HEK293 (cell line): ENCODE data around the gene DOCK3.

Experiments
- CTCF ChIP-seq: fragments of 450-650 bp; formaldehyde crosslinking; IDR thresholded peaks from 2 replicates; pipeline ENCODE4 v1.5.1; 2016; ENCODE audit warnings: missing biosample characterization, missing genetic modification characterization
- HOXA7 ChIP-seq: sonication (generic); formaldehyde crosslinking; IDR thresholded peaks from 2 replicates; pipeline ENCODE4 v1.8.1; 2022; ENCODE audit warnings: missing genetic modification reagents, borderline replicate concordance
- KLF10 ChIP-seq: fragments of 450-650 bp; IDR thresholded peaks from 2 replicates; pipeline ENCODE4 v1.5.1; 2018; ENCODE audit warnings: missing biosample characterization, mild to moderate bottlenecking, missing genetic modification characterization
- REST ChIP-seq: fragments of 450-650 bp; formaldehyde crosslinking; IDR thresholded peaks from 2 replicates; pipeline ENCODE4 v1.5.1; 2016; ENCODE audit warnings: missing biosample characterization, missing genetic modification characterization
- ZNF174 ChIP-seq: fragments of 450-650 bp; formaldehyde crosslinking; IDR thresholded peaks from 2 replicates; pipeline ENCODE4 v1.5.0; 2017; ENCODE audit warnings: missing biosample characterization, mild to moderate bottlenecking, missing genetic modification characterization
- ZNF274 ChIP-seq, 2 experiments: fragments of 200-500 bp in 1 of 2; fragments of 450-650 bp in 1 of 2; sonication (Bioruptor generic) in 1 of 2; formaldehyde crosslinking in 1 of 2; IDR thresholded peaks; 2 replicates each; pipeline versions ENCODE4 v1.5.1 to v1.6.1; 2014 to 2016; ENCODE audit warnings: borderline replicate concordance in 1 of 2, inconsistent platforms in 1 of 2, low read length in 1 of 2, missing biosample characterization in 1 of 2, missing genetic modification characterization in 1 of 2
- ZNF311 ChIP-seq: fragments of 450-650 bp; formaldehyde crosslinking; IDR thresholded peaks from 2 replicates; pipeline ENCODE4 v1.5.1; 2017; ENCODE audit warnings: missing biosample characterization, missing genetic modification characterization, borderline replicate concordance
- ZNF776 ChIP-seq: fragments of 450-650 bp; formaldehyde crosslinking; IDR thresholded peaks from 2 replicates; pipeline ENCODE4 v1.5.0; 2017; ENCODE audit warnings: missing biosample characterization, missing genetic modification characterization, borderline replicate concordance

DNA sequence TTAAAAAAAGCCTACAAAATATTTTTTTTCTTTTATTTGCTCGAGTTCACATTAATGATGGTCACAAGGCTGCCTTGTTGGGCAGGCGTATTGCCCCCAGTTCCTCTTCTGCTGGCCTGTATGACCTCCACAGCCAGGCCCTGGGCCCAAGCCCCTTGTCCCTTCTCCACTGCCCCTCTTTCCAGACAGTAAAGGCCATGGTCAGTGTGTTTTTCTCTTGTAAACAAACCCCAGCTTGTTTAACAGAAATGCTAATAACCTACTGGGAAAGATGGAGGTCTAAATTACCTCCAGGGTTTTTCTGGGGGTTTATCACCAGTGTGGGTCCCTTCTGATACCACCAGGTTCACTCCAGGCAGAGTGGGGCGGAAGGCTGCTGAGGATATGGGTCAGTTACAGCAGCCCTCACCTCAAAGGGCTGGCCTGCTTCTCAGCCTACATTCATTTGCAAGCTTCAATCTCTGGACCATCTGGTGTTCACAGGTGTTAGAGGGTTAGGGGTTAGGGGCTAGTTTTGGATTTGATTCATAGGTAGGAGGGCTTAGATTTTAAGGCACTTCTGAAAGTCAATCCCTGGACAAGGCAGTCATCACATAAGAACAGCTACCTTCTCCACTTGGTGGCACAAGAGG is 708.3 kb downstream of the DOCK3 start:
- TF ChIP-seq ZNF776 (tag by site-specific recombination): no peak
- no peak for TF ChIP-seq REST
- no peak for TF ChIP-seq ZNF274 (IDR thresholded peaks at IDR 0.05; ENCODE audit: low read length)
- no peak for TF ChIP-seq ZNF274 (tag by site-specific recombination; IDR thresholded peaks at IDR 0.05; ENCODE audit: borderline replicate concordance)
- TF ChIP-seq ZNF311 (tag by site-specific recombination): no peak
- no peak for TF ChIP-seq CTCF (tag by site-specific recombination)
- TF ChIP-seq HOXA7: no peak
- TF ChIP-seq ZNF174 (tag by site-specific recombination): no peak
- no peak for TF ChIP-seq KLF10
